GM21619 (cell line): ENCODE measurements around the gene MCM7.

Source experiments
- ATAC-seq: cut with Tn5 transposase; IDR thresholded peaks from one replicate; pipeline ENCODE4 v1.9.1; 2021; ENCODE audit not compliant: unreplicated experiment

The MCM7 gene

DNA sequence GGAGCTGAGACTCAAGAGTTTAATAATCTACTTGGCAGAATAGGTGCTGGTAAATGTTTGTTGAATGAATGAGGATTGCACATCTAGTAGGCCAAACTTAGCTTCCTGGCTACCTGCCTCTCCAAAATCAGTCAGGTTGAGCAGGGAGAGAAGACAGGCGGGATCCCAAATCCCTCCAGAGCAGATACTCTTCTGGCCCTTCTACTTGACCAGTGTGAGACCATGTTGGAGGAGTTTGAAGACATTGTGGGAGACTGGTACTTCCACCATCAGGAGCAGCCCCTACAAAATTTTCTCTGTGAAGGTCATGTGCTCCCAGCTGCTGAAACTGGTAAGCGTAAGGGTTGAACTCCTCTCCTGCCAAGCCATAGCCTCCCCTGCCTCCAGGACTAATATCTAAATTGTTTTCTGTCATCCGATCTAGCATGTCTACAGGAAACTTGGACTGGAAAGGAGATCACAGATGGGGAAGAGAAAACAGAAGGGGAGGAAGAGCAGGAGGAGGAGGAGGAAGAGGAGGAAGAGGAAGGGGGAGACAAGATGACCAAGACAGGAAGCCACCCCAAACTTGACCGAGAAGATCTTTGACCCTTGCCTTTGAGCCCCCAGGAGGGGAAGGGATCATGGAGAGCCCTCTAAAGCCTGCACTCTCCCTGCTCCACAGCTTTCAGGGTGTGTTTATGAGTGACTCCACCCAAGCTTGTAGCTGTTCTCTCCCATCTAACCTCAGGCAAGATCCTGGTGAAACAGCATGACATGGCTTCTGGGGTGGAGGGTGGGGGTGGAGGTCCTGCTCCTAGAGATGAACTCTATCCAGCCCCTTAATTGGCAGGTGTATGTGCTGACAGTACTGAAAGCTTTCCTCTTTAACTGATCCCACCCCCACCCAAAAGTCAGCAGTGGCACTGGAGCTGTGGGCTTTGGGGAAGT is 23.4 kb upstream of the MCM7 start:
- no peak for ATAC-seq

DNA sequence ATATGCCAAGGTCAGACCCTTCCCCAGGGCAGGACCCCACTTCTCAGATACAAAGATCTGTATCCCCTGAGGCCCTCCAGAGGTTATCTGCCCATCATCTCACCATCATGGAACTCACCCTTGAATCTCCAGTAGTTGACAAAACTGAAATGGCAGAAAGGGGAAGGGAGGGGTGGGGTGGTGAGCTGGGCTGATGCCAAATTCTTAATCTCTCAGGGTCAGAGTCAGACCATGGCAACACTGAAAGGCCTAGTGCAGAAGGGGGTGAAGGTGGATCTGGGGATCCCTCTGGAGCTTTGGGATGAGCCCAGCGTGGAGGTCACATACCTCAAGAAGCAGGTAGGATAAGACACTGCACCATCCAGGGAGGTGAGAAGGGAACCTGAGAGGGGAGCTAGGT is 21.4 kb upstream of the MCM7 start:
- no peak for ATAC-seq

DNA sequence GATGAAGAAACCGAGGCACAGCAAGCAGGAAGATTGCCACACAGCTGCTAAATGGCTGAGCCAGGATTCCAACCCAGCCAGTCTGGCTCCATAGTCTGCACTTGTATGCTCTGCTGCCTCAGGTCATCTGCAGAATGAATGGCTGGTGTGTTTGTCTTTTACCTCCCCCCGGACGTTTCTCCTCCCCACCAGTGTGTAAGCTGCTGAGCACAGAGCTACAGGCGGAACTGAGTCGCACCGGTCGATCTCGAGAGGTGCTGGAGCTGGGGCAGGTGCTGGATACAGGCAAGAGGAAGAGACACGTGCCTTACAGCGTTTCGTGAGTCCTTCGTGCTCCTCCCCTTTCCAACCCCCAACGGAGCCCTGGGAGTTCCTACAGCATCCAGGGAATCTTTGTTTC is 20.9 kb upstream of the MCM7 start:
- no peak for ATAC-seq

DNA sequence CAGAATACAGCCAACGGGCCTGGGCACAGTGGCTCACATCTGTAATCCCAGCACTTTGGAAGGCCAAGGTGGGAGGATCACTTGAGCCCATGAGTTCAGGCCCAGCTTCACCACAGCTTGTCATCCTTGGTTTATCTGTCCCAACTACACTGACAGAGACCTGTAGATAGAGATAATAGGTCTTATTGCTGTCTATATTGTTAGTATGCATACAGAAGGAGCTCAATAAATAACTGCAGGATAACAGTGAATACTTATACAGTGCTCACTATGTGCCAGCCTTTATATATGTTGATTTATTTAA is 19.5 kb upstream of the MCM7 start:
- ATAC-seq: no peak

DNA sequence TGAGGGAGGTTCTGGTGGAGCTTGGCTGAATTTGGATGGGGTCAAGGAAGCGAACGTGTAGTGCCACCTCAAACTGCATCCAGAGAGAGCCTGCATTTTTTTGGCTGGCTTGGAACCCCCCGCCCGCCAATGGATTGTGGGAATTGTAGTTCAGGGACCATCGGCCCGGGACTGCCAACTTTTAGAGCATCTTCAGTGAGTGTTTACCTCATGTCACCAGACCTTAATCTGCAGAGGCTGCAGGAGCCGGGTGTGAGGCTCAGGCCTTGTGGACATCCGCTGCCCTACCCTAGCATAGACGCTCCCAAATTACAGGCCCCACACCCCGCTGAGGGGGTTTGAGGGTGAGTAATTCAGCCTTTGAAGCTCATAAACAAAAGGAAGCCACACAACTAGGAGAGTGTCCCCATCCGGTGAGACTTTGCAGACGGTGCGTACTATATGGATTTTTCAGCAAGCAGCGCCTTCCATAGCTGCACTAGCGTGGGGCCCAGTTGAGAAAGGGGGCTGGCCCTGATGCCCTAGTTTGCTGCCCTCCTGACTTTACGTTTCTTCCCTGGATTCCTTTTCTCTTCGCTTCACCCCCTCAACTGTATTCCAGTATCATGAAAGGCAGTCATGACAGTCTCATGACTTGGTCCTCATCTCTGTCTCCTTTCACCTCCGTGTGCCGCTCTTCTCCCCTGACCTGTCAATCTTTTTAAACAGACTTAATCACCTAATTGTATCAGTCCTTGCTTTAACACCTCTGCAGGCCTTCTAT is 19.0 kb upstream of the MCM7 start:
- peak; percentile 32 for ATAC-seq

DNA sequence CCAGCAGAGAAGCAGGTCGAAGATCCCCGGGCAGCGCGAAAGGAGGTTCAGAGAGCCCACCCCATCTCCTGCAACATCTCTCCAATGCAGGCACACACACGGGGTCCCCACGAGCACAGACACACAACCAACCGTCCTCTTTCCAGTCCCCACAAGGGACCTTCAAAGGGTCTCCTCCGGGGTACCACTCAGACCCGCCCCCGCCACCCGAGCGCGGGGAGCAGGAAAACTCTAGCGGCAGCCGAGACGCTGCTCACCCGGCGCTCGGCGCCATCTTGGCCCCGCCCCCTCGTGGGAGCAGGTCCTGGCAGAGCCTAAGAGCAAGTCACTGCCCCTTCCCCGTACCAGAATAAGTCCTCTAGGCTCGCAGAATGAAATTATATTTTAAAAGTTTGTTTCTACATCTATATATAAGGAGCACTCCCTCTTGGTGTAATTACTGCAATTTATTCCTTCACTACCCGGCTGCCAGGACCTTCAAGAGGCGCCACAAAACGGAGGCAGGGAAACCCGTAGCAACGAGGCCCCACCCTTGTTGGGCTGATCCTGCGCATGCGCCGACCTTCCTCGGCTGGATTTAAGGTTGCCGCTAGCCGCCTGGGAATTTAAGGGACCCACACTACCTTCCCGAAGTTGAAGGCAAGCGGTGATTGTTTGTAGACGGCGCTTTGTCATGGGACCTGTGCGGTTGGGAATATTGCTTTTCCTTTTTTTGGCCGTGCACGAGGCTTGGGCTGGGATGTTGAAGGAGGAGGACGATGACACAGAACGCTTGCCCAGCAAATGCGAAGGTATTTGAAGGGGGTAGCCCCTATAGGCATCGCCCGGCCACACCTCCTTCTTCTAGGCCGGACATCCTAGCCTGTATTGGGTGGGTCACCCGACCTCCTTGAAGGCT is 18.1 kb upstream of the MCM7 start, which contains the start of the genes CNPY4 and TAF6:
TSS of gene CNPY4 (plus strand) at position 563 of the 898 bp plus-strand sequence. CDS start at position 674, 111 bp downstream.
TSS of gene TAF6 (minus strand) at position 287 of the 898 bp plus-strand sequence. CDS start 5,149 bp downstream, outside the sequence.
- ATAC-seq: peak; percentile 71

DNA sequence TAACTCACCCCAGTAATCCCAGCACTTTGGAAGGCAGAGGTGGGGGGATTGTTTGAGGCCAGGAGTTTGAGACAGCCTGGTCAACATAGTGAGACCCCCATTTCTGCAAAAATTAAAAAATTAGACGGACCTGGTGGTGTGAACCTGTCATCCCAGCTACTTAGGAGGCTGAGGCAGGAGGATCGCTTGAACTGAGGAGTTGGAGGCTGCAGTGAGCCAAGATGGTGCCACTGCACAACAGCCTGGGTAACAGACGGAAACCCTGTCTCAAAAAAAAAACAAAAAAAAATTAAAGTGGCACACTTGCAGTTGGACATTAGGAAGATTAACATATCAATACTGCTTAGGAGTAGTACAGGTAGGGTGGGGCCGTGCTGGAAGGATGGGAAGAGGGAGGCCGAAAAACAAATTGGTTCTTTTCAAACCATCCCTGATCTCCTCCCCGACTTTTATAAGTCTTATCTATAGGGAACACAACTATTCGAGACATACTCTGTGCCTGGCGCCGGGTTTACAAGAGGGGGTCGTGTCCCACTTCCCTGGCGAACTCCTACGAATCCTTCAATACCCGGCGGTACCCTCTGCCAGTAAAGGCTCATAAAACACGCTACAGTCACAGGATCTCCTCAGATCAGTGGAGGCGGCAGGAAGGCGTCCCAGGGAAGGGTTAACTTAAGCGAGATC is 17.3 kb upstream of the MCM7 start:
- ATAC-seq: no peak

DNA sequence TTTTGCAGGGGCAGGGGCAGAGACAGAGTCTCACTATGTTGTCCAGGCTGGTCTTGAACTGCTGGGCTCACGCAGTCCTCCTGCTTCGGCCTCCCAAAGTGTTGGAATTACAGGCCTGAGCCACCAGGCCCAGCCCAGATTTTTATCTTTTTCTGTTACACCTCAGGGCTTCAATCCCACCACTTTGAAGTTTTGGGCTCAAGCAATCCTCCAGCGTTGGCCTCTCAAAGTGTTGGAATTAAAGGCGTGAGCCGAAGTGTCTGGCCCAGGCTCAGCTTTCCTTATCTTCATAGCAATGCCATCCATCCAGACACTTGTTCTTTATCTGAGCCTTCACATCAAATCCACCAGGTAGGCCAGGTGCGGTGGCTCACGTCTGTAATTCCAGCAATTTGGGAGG is 13.8 kb upstream of the MCM7 start:
- no peak for ATAC-seq

DNA sequence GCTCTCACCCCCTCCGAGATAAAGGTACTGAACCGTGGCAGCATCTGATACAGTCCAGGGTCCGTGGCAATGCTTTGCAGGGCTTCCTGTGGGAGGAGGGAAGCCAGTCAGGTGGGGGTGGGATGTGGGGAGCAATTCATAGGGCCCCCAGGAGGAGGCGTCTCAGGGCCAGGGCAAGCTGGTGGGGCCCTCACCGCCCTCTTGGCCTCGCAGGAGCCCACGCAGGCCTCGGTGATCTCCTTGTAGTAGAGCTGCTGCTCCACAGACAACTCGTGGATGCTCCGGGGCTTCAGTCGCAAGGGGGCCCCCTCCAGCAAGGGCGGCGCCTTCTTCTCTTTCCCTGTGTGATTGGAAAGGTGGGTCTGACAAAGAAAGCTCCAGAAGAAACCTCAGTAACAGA is 10.7 kb upstream of the MCM7 start:
- no peak for ATAC-seq

DNA sequence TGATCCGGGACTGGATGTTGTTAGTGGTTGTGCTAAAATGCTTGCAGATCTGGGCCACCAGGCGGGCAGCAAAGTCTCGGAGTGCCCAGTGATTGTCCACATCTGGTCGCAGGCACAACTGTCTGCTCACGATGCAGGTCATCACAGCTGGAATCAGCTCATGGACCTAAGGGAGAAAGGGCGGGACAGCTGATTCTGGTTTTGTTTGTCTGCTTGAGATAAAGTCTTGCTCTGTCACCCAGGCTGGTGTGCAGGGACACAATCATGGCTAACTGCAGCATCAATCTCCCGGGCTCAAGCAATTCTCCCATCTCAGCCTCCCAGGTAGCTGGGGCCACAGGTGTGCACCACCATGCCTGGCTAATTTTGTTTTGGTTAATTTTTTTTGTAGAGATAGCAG is 10.0 kb upstream of the MCM7 start:
- ATAC-seq: no peak

DNA sequence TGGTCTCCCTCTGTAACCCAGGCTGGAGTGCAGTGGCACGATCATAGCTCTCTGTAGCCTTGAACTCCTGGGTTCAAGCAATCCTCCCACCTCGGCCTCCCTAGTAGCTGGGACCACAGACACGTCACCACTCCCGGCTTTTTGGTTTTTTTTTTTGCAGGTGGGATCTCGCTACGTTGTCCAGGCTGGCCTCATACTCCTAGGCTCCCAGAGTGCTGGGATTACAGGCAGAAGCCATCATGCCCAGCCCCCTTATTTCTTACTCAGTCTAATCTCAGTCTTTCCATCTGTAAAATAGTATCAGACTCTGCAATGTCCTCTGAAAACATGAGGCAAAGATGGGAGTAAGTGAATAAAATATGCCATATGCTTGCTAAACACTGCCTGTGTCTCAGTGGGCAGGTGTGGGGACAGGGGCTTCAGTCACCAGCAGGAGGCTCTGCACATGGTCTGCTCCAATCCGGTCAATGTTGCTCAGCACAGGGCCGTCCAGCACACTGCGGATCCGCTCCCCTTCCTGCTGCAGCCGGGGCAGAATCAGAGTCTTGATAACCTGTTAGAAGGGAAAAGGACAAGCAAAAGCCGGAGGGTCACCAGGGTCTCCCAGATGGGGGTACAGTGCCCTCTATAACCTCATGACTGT is 8.4 kb upstream of the MCM7 start:
- no peak for ATAC-seq

DNA sequence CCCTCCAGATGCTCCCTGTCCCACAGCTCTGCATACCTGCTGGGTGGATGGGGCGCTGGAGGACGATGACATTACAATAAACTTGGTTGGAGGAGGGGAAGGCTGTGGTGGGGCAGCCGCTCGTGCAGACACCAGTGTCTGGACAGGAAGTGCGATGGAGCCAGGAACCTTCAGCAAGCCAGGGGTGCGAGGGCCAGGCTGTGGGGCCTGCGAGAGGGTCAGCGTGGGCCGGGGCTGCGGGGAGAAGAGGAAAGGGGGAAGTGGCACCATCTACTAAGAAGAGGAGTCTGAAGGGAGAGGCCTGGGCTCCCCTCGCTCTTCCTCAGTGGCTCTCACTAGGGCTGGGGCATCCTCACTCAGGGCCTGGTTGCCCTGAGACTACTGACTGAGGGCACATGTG is 6.7 kb upstream of the MCM7 start:
- no peak for ATAC-seq

DNA sequence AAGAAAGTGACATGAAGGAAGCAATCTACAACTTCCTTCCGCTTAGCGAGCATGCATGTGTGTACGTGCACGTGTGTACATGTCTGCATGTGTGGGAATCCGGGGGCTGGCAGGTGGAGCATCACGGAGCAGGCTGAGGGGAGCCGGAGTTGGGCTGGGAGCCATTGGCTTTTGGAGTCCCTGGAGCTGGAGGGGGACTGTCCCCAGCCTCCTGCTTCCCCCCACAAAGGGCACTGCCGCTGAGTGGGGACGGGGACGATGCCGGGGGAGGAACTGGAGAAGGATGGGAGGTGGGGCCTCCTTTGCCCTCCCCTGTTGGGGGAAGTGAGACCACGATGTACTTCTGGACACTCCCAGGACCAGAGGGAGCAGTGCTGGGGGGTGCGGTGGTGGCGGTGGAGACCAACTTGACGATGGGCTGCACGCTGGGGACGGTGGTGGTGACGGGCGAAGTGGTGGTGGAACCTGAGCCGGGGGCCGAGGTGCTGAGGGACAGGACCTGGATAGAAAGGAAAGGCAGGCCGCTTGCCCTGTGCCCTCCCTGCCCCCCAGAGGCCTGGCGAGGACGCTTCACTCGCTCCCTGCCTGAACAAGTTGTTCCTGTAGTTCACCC is 6.0 kb upstream of the MCM7 start:
- no peak for ATAC-seq

DNA sequence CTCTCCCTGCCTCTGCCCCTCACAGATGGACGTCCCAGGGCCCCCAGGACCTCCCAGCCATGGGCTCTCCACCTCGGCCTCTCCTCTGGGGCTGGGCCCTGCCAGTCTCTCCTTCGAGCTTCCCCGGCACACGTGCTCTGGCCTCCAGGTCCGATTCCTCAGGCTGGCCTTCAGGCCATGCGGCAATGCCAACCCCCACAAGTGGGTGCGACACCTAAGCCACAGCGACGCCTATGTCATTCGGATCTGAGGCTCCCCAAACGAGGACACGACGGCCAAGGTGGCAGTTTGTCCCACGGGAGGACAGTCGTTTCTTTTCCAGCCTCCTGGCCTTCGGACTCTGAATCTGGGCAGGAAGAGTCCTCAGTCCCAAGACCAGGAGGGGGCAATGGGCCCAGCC is 5.4 kb upstream of the MCM7 start:
- ATAC-seq: no peak

DNA sequence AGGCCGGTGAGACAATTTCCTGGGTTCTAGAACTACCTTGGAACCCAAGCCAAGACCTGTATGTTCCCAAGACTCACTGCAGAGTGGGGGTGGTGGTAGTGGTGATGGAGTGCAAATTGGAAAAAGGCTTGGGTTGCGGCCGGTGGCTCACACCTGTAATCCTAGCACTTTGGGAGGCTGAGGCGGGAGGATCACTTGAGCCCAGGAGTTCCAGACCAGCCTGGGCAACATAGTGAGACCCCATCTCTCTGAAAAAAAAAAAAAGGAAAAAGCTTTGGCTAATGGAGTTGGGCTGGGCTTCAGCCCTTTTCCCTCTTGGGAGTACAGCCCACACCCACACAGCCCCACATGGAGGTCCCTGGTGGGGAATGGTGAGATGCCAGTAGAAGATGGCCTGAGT is 4.3 kb upstream of the MCM7 start:
- ATAC-seq: no peak

DNA sequence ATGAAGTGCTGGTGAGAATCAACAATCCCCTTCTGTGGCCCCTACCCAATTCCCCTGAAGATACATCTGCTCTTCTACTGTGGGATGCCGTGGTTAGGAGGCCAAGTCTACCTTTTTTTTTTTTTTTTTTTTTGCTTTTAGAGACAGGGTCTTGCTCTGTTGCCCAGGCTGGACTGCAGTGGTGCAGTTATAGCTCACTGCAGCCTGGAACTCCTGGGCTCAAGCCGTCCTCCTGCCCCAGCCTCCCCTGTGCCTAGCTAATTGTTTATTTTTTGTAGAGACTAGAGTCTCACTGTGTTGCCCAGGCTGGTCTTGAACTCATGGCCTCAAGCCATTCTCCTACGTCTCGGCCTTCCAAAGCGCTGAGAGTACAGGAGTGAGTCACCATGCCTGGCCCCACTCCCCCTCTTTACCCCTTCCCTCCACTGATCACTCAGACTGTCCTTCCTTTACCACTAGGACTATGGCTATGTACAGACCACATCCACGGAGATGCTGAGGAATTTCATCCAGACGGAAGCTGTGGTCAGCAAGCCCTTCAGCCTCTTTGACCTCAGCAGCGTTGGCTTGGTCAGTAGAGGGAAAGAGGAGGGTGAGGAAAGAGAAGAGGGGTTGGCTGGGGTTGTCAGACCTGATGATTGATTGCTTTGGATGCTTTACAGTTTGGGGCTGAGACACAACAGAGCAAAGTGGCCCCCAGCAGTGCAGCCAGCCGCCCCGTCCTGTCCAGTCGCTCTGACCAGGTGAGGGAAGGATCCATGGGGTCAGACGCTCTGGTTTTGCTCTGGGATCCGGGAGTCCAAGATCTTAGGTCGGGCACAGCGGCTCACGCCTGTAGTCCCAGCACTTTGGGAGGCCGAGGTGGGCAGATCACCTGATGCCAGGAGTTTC is 2.0 kb upstream of the MCM7 start:
- ATAC-seq: no peak

DNA sequence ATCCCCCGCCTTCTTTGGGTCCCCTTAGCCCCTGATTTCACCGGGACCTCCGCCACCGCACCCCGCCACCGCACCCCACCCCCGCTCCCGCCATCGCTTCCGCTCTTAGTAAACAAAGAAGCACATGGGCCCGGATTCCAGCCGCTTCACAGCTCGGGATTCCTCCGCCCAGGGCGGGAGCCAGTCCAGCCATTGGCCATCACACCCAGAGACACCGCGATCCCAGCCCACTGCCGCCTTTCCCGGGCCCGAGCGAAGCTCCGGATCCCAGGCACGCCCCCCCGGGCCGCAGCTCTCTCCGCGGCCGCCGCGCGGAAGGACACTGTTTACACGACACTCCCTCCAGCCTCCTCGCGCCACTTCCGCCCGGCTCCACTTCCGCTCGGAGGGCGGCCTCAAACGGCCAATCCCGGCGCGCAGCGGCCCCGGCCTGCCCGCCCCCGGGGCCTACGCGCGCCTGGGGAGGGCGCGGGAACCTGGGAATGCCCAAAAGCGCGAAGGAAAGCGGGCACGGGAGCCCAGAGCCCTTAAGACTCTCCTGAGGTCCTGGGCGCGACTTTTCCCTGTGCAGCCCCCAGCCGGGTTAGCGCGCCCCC is 679 bp downstream of the MCM7 start:
- peak; percentile 49 for ATAC-seq

DNA sequence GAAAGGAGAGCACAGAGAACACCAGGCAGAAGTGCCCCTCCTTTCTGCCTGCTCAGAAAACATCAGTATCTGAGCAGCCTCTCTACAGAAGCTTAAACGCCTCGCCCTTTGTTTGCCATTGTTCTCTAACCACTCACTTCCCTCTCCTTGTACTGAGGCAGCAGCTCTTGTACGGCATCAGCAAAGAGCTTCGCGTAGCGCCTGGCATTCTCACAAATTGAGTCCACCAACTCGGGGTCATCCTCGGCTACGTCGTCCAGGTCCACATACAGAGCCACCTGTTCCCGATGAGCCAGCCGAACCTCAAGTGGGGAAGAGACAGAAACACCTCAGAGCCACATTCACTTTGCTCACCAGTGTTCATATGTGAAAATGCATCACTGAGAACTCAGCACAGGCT is 1.7 kb downstream of the MCM7 start:
- ATAC-seq: no peak
